ENCODE data around the gene TCERG1L. TPM values are rescaled to one million over a fixed set of nuclear protein-coding genes. Genes with fewer than 3 reads are reported as not detected.

TCERG1L gene
- total RNA-seq, 1 experiment from 2014 or later: 1.5 TPM

GRCh38 chr10:131271195-131271880 lies 40.2 kb downstream of the TCERG1L start:
- H3K9me3 Mint-ChIP-seq: peaks cover 50% of the 10 kb centered on the region
- ATAC-seq (no peak), DNase-seq (ENCODE audit: low spot score) (no peak)
- TF ChIP-seq JAZF1 (CRISPR knock-in tag; IDR thresholded peaks at IDR 0.05) (no peak), ATF3 (CRISPR knock-in tag; conservative IDR thresholded peaks at IDR 0.05) (no peak), NR1H2 (CRISPR knock-in tag; IDR thresholded peaks at IDR 0.05) (no peak), CREM (CRISPR knock-in tag; IDR thresholded peaks at IDR 0.05) (no peak), OVOL2 (CRISPR knock-in tag; IDR thresholded peaks at IDR 0.05; ENCODE audit: borderline replicate concordance) (no peak), AR (CRISPR knock-in tag; IDR thresholded peaks at IDR 0.05) (no peak), ZBTB43 (CRISPR knock-in tag; IDR thresholded peaks at IDR 0.05) (no peak), JUN (CRISPR knock-in tag; IDR thresholded peaks at IDR 0.05) (no peak), ZNF263 (CRISPR knock-in tag; IDR thresholded peaks at IDR 0.05; ENCODE audit: low read depth) (no peak), NFATC4 (CRISPR knock-in tag; IDR thresholded peaks at IDR 0.05) (no peak), ZNF232 (CRISPR knock-in tag; IDR thresholded peaks at IDR 0.05) (no peak)
- H3K27me3 Mint-ChIP-seq (ENCODE audit: low read depth): peaks cover 16% of the 10 kb centered on the region
- H3K27ac Mint-ChIP-seq: no peak overlapping the region
- peaks cover 63% of the 10 kb centered on the region for H3K36me3 Mint-ChIP-seq
- H3K4me3 Mint-ChIP-seq: no peak overlapping the region
- ChIA-PET CTCF (no interaction called here), POLR2A (no interaction called here)
- no peaks in the 10 kb centered on the region for H3K4me1 Mint-ChIP-seq

- ATAC-seq: no peak
- no peak overlapping the region for H3K4me3 Mint-ChIP-seq
- POLR2A ChIA-PET: no interaction called here
- H3K27ac Mint-ChIP-seq: no peak overlapping the region
- no peaks in the 10 kb centered on the region for H3K4me1 Mint-ChIP-seq
- peaks cover 65% of the 10 kb centered on the region for H3K36me3 Mint-ChIP-seq
- TF ChIP-seq GRHL2 (CRISPR knock-in tag; IDR thresholded peaks at IDR 0.05; ENCODE audit: insufficient replicate concordance, severe bottlenecking) (no peak), TEAD1 (CRISPR knock-in tag; IDR thresholded peaks at IDR 0.05) (no peak), USF2 (CRISPR knock-in tag; IDR thresholded peaks at IDR 0.05) (no peak), NR3C1 (CRISPR knock-in tag; conservative IDR thresholded peaks at IDR 0.05; ENCODE audit: low read depth) (no peak), PRDM15 (CRISPR knock-in tag; IDR thresholded peaks at IDR 0.05) (no peak), ZBTB43 (CRISPR knock-in tag; IDR thresholded peaks at IDR 0.05) (no peak), CREB1 (CRISPR knock-in tag; IDR thresholded peaks at IDR 0.05) (no peak), CBFB (CRISPR knock-in tag; IDR thresholded peaks at IDR 0.05; ENCODE audit: low read depth) (no peak), KAT7 (CRISPR knock-in tag; IDR thresholded peaks at IDR 0.05; ENCODE audit: borderline replicate concordance) (no peak), ZNF423 (CRISPR knock-in tag; IDR thresholded peaks at IDR 0.05) (no peak)
- DNase-seq (ENCODE audit: low spot score): no peak
- CTCF ChIA-PET: no interaction called here
- H3K9me3 Mint-ChIP-seq: peaks cover 51% of the 10 kb centered on the region
- peaks cover 22% of the 10 kb centered on the region for H3K27me3 Mint-ChIP-seq (ENCODE audit: low read depth)
Measured at GRCh38 chr10:131270461-131271190, 40.9 kb downstream of the TCERG1L start.

Measured in WTC11 (cell line).